ENCODE results near the gene GHRL. TPM values are rescaled to one million over a fixed set of nuclear protein-coding genes. Genes with fewer than 3 reads are reported as not detected.

GHRL gene
- total RNA-seq, 1 experiment from 2014 or later = 2.0 TPM

- no peak for TF ChIP-seq EZH2 (IDR thresholded peaks at IDR 0.05; ENCODE audit: borderline replicate concordance, low read depth, low read length, poor library complexity, severe bottlenecking)
- TF ChIP-seq, protein P1, sequence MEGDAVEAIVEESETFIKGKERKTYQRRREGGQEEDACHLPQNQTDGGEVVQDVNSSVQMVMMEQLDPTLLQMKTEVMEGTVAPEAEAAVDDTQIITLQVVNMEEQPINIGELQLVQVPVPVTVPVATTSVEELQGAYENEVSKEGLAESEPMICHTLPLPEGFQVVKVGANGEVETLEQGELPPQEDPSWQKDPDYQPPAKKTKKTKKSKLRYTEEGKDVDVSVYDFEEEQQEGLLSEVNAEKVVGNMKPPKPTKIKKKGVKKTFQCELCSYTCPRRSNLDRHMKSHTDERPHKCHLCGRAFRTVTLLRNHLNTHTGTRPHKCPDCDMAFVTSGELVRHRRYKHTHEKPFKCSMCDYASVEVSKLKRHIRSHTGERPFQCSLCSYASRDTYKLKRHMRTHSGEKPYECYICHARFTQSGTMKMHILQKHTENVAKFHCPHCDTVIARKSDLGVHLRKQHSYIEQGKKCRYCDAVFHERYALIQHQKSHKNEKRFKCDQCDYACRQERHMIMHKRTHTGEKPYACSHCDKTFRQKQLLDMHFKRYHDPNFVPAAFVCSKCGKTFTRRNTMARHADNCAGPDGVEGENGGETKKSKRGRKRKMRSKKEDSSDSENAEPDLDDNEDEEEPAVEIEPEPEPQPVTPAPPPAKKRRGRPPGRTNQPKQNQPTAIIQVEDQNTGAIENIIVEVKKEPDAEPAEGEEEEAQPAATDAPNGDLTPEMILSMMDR (conservative IDR thresholded peaks at IDR 0.05; ENCODE audit: low read depth, low read length) = no peak
- no peak overlapping the region for H3K4me3 ChIP-seq (ENCODE audit: low read depth, low read length, poor library complexity, severe bottlenecking)
- intact Hi-C loops (cut with micrococcal nuclease; ENCODE audit: unreplicated experiment) = no loop called here
These were observed 47.3 kb upstream of the GHRL start for GRCh38 chr3:10340046-10340445.

GRCh38 chr3:10339376-10339955, 46.7 kb upstream of the GHRL start:
- POLR2A ChIA-PET (ENCODE audit: low non-redundant PET) = interaction anchor here (0.6 kb wide), 1 partner anchor 27 kb away, joined by 6 read pairs; no protein-coding TSS in a partner anchor
- TF ChIP-seq, protein P1 (conservative IDR thresholded peaks at IDR 0.05; ENCODE audit: low read depth, low read length) = no peak
- TF ChIP-seq EZH2 (IDR thresholded peaks at IDR 0.05; ENCODE audit: borderline replicate concordance, low read depth, low read length, poor library complexity, severe bottlenecking) = no peak
- intact Hi-C loops (cut with micrococcal nuclease; ENCODE audit: unreplicated experiment) = no loop called here
- no TSS peak for BruUV-seq (replicated peaks)
- H3K27ac ChIP-seq (ENCODE audit: low read depth, low read length, poor library complexity, severe bottlenecking) = no peak overlapping the region
- CTCF ChIA-PET = no interaction called here
- H3K36me3 ChIP-seq (ENCODE audit: insufficient read depth, low read length, poor library complexity, severe bottlenecking) = no peaks in the 10 kb centered on the region
- H3K9me3 ChIP-seq (ENCODE audit: low read depth, low read length, poor library complexity, severe bottlenecking) = no peaks in the 10 kb centered on the region
- no peaks in the 10 kb centered on the region for H3K4me1 ChIP-seq (ENCODE audit: insufficient read depth, low read length, poor library complexity, severe bottlenecking)
- DNase-seq (ENCODE audit: low spot score) = no peak
- H3K4me3 ChIP-seq (ENCODE audit: low read depth, low read length, poor library complexity, severe bottlenecking) = no peak overlapping the region
- no peaks in the 10 kb centered on the region for H3K27me3 ChIP-seq (replicated peaks; ENCODE audit: insufficient read depth, low read depth, low read length, poor library complexity)

More at GRCh38 chr3:10340046-10340445, 47.3 kb upstream of the GHRL start:
- BruUV-seq (replicated peaks) = no TSS peak
- CTCF ChIA-PET = no interaction called here
- Histone ChIP-seq H3K27me3 (replicated peaks; ENCODE audit: insufficient read depth, low read depth, low read length, poor library complexity) (no peaks in the 10 kb centered on the region), H3K27ac (ENCODE audit: low read depth, low read length, poor library complexity, severe bottlenecking) (no peak overlapping the region), H3K36me3 (ENCODE audit: insufficient read depth, low read length, poor library complexity, severe bottlenecking) (no peaks in the 10 kb centered on the region), H3K9me3 (ENCODE audit: low read depth, low read length, poor library complexity, severe bottlenecking) (no peaks in the 10 kb centered on the region), H3K4me1 (ENCODE audit: insufficient read depth, low read length, poor library complexity, severe bottlenecking) (no peaks in the 10 kb centered on the region)
- POLR2A ChIA-PET (ENCODE audit: low non-redundant PET) = no interaction called here
- DNase-seq (ENCODE audit: low spot score) = no peak

GRCh38 chr3:10338591-10339353, 46.0 kb upstream of the GHRL start:
- CTCF ChIA-PET = no interaction called here
- intact Hi-C loops (cut with micrococcal nuclease; ENCODE audit: unreplicated experiment) = no loop called here

More at GRCh38 chr3:10338591-10339353, 46.0 kb upstream of the GHRL start:
- TF ChIP-seq, protein P1 (conservative IDR thresholded peaks at IDR 0.05; ENCODE audit: low read depth, low read length) = no peak
- no peak for TF ChIP-seq EZH2 (IDR thresholded peaks at IDR 0.05; ENCODE audit: borderline replicate concordance, low read depth, low read length, poor library complexity, severe bottlenecking)
- Histone ChIP-seq H3K36me3 (ENCODE audit: insufficient read depth, low read length, poor library complexity, severe bottlenecking) (no peaks in the 10 kb centered on the region), H3K9me3 (ENCODE audit: low read depth, low read length, poor library complexity, severe bottlenecking) (no peaks in the 10 kb centered on the region), H3K4me3 (ENCODE audit: low read depth, low read length, poor library complexity, severe bottlenecking) (no peak overlapping the region), H3K4me1 (ENCODE audit: insufficient read depth, low read length, poor library complexity, severe bottlenecking) (no peaks in the 10 kb centered on the region), H3K27ac (ENCODE audit: low read depth, low read length, poor library complexity, severe bottlenecking) (no peak overlapping the region), H3K27me3 (replicated peaks; ENCODE audit: insufficient read depth, low read depth, low read length, poor library complexity) (no peaks in the 10 kb centered on the region)
- BruUV-seq (replicated peaks) = no TSS peak
- no peak for DNase-seq (ENCODE audit: low spot score)
- POLR2A ChIA-PET (ENCODE audit: low non-redundant PET) = no interaction called here

All from A673 (cell line).